ENCODE data around the gene PLEKHH1. TPM values are rescaled to one million over a fixed set of nuclear protein-coding genes. Genes with fewer than 3 reads are reported as not detected.
A peak's percentile ranks its signal among the peaks of the same experiment; 100 is the strongest.

PLEKHH1 gene
- total RNA-seq, 4 donors from 2014 or later, result 0.75 to 3.4 (median 2.5) TPM

DNA sequence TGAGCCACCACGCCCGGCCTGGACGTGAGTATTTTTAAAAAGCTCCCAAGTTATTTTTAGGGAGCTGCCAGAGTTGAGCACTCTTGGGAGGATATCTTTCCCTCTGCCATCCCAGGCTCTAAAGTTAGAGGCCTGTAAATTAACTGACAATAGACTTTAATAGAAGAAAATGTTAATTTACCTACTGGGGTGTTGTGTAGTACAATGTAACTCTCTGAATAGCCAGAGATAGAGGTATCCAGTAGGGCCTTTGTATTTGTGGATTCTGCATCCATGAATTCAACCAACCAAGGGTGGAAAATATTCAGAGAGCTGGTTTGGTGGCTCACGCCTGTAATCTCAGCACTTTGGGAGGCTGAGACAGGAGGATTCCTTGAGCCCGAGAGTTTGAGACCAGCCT is 74.6 kb downstream of the PLEKHH1 start:
- H3K9me3 ChIP-seq, result no peaks in the 10 kb centered on the region
- no peaks in the 10 kb centered on the region for H3K36me3 ChIP-seq
- no peaks in the 10 kb centered on the region for H3K4me1 ChIP-seq
- no peak for TF ChIP-seq POLR2A (IDR thresholded peaks at IDR 0.05)
- TF ChIP-seq, protein P1, sequence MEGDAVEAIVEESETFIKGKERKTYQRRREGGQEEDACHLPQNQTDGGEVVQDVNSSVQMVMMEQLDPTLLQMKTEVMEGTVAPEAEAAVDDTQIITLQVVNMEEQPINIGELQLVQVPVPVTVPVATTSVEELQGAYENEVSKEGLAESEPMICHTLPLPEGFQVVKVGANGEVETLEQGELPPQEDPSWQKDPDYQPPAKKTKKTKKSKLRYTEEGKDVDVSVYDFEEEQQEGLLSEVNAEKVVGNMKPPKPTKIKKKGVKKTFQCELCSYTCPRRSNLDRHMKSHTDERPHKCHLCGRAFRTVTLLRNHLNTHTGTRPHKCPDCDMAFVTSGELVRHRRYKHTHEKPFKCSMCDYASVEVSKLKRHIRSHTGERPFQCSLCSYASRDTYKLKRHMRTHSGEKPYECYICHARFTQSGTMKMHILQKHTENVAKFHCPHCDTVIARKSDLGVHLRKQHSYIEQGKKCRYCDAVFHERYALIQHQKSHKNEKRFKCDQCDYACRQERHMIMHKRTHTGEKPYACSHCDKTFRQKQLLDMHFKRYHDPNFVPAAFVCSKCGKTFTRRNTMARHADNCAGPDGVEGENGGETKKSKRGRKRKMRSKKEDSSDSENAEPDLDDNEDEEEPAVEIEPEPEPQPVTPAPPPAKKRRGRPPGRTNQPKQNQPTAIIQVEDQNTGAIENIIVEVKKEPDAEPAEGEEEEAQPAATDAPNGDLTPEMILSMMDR (IDR thresholded peaks at IDR 0.05 in 4 of 5, conservative IDR thresholded peaks at IDR 0.05 in 1 of 5), result no peak
- no peak overlapping the region for H3K4me3 ChIP-seq
- ATAC-seq, result no peak
- intact Hi-C loops (cut with DNase I; ENCODE audit: low total_unique reads) (no loop called here), in situ Hi-C loops (cut with MboI; ENCODE audit: low sequenced_read_pairs in 4 of 4) (no loop called here)
- DNase-seq, result no peak
- H3K27me3 ChIP-seq, result no peaks in the 10 kb centered on the region
- H3K27ac ChIP-seq, result no peak overlapping the region

DNA sequence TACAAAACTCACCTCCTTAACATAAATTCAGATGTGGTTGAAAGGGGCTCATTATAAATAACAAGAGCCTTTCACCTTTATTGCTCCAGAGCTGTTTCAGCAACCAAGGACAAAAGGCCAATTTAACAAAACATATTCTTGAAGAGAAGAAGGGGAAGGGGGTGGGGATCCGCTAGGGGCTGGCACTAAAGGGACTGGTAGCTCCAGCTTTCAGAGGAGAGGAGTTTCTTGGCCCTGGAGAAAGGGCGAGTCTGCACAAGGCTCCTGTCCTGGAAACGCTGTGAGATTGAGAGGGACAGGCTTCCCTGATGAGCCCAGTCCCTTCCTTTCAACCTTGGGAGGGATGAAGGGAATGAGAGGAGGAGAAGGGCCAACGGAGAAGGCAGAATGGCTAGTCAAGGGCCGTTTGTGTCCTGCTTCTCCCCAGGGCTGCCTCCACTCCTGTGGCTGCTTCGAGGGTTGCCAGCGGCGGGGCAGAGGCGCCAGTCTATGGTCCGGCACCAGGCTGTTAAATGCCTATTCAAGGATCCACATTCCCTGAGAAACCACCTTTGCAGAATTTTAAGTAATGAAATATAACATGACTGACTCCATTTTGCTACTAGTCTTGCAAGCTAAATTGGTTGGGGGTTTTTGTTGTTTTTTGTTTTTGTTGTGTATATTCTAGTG is 76.7 kb downstream of the PLEKHH1 start:
- H3K27me3 ChIP-seq, result no peaks in the 10 kb centered on the region
- intact Hi-C loops (cut with DNase I; ENCODE audit: low total_unique reads), result loop anchor here (10.0 kb wide), 1 partner anchor 205 kb away; the partner anchor contains the start of genes RAD51B and ZFYVE26
- no peaks in the 10 kb centered on the region for H3K36me3 ChIP-seq
- ATAC-seq, result no peak
- no peak for TF ChIP-seq POLR2A (IDR thresholded peaks at IDR 0.05)
- TF ChIP-seq, protein P1 (IDR thresholded peaks at IDR 0.05 in 4 of 5, conservative IDR thresholded peaks at IDR 0.05 in 1 of 5), result no peak
- no peaks in the 10 kb centered on the region for H3K4me1 ChIP-seq
- no peak for DNase-seq
- H3K27ac ChIP-seq, result no peak overlapping the region
- in situ Hi-C loops (cut with MboI; ENCODE audit: low sequenced_read_pairs in 4 of 4), result loop anchor here in 3 of 4 donors (10.0 kb wide), 3 partner anchors 55 to 95 kb away; partner anchors contain the start of genes RDH12 (in 1 of the 3) and VTI1B (in 1 of the 3)
- no peaks in the 10 kb centered on the region for H3K9me3 ChIP-seq
- H3K4me3 ChIP-seq, result no peak overlapping the region

DNA sequence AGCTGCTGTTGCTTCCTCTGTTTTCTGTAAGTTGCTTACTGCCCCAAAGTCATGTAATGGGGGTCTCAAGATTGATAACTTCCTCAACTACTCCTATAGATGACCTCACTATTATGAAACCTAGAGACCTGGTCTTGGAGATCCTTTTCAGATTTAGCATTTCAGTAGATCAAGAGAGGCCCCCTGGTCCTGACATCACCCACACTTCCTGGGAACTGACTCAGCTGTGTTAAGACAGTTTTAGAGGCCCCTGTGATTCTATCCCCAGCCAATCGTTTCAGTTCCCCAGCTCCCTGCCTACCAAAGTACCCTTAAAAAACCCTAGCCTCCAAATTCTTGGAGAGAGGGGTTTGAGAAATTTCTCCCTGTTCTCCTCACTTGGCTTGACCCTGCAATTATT is 77.4 kb downstream of the PLEKHH1 start:
- Histone ChIP-seq H3K36me3 (no peaks in the 10 kb centered on the region), H3K27me3 (no peaks in the 10 kb centered on the region), H3K4me1 (no peaks in the 10 kb centered on the region), H3K27ac (no peak overlapping the region), H3K4me3 (no peak overlapping the region), H3K9me3 (no peaks in the 10 kb centered on the region)
- intact Hi-C loops (cut with DNase I; ENCODE audit: low total_unique reads), result loop anchor here (10.0 kb wide), 1 partner anchor 204 kb away; the partner anchor contains the start of genes RAD51B and ZFYVE26
- DNase-seq, result no peak
- TF ChIP-seq, protein P1 (IDR thresholded peaks at IDR 0.05 in 4 of 5, conservative IDR thresholded peaks at IDR 0.05 in 1 of 5), result no peak
- TF ChIP-seq POLR2A (IDR thresholded peaks at IDR 0.05), result no peak
- in situ Hi-C loops (cut with MboI; ENCODE audit: low sequenced_read_pairs in 4 of 4), result loop anchor here in 3 of 4 donors (10.0 kb wide), 3 partner anchors 54 to 94 kb away; partner anchors contain the start of genes RDH12 (in 1 of the 3) and VTI1B (in 1 of the 3)
- no peak for ATAC-seq

DNA sequence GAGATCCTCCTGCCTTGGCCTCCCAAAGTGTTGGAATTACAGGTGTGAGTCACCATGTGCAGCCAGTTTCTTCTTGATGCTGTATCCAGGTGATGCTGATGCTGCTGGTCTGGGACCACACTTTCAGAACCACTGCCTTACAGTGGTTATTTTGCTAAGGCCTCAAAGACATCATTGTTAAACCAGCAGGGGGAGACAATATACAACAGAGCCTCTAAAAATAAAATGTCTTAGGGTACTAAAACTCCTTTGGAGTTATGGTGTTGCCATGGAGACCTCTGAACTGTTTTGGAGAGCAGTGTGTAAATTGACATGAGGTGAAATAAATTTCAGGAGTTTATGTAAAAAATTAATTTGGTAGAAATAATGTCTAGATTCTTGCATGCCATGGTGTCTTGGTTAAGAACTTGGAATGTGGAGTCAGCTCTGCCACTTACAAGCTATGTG is 85.5 kb downstream of the PLEKHH1 start:
- H3K27me3 ChIP-seq, result no peaks in the 10 kb centered on the region
- ATAC-seq (peak in 1 of 2 donors; percentile 37), DNase-seq (no peak)
- H3K27ac ChIP-seq, result peak overlapping the region; percentile 81 to 97 (median 90)
- in situ Hi-C loops (cut with MboI; ENCODE audit: low sequenced_read_pairs in 4 of 4) (loop anchor here (5.0 to 10.0 kb wide), 5 partner anchors 46 to 86 kb away; partner anchors contain the start of genes RDH12 (in 2 of the 4) and VTI1B (in 2 of the 4)), intact Hi-C loops (cut with DNase I; ENCODE audit: low total_unique reads) (loop anchor here (1.0 to 10.0 kb wide), 6 partner anchors 49 to 1534 kb away; partner anchors contain the start of genes DCAF5, RAD51B, VTI1B and ZFYVE26)
- no peaks in the 10 kb centered on the region for H3K9me3 ChIP-seq
- peaks cover 0 to 11% of the 10 kb centered on the region in 2 donors for H3K36me3 ChIP-seq
- H3K4me3 ChIP-seq, result no peak overlapping the region
- H3K4me1 ChIP-seq, result peaks cover 16 to 36% of the 10 kb centered on the region in 2 donors
- TF ChIP-seq POLR2A (IDR thresholded peaks at IDR 0.05), result no peak
- TF ChIP-seq, protein P1 (IDR thresholded peaks at IDR 0.05 in 4 of 5, conservative IDR thresholded peaks at IDR 0.05 in 1 of 5), result peak; percentile 64 to 81 (median 76)
